Mononuclear cell (primary cell): ENCODE measurements around the gene SEMA3G. TPM values are rescaled to one million over a fixed set of nuclear protein-coding genes. Genes with fewer than 3 reads are reported as not detected.

Source experiments
- H3K27me3 ChIP-seq: 2 replicates; pipeline ENCODE4 v1.6.0; 2011; ENCODE audit warnings: low read length, control low read depth; ENCODE audit not compliant: insufficient read depth
- H3K4me1 ChIP-seq: 2 replicates; pipeline ENCODE4 v1.5.1; 2011; ENCODE audit warnings: mild to moderate bottlenecking, low read length, control low read depth; ENCODE audit not compliant: insufficient read depth
- H3K4me3 ChIP-seq: 2 replicates; pipeline ENCODE4 v1.5.1; 2011; ENCODE audit warnings: mild to moderate bottlenecking, low read length, moderate library complexity
- H3K9me3 ChIP-seq: 2 replicates; pipeline ENCODE4 v1.5.1; 2011; ENCODE audit warnings: low read depth, mild to moderate bottlenecking, control low read depth, low read length
- total RNA-seq: library from RNA; depleted of rRNA; stranded (reverse); fragments of >200 nt; gene quantifications from one replicate; pipeline ENCODE4 v1.2.3, GENCODE V29; 2012

The SEMA3G gene
- total RNA-seq, 1 donor: 0.31 TPM

DNA sequence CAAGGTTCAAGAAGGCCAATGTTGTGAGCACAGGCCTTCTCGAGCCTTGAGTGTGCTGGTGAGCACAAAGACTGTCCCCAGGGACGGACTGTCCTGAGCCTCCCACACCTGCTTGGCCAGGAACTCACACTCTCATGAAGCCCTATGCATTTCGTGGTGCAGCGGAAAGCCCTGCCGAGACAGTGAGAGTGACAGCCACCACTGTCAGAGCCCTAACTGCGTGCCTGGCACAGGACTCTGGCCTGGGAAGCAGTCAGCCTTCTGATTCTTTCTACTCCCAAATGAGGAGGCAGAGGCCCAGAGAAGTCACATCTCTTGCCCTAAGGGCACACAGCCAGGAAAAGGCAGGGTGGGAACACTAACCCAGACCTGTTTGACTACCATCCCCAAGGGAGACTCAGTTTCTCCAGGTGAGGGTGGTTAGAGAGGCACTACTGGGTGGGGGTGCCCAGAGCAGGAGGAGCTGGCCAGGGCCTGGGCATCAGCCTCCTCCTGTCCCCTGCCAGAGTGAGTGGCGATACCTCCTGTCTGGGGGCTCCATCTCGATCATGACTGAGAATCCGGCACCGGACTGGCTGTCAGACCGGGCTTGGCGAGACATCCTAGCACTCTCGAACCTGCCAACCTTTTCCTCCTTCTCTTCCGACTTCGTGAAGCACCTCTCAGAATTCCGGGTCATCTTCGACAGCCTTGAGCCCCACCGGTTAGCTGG, 50.8 kb downstream of the SEMA3G start:
- no peaks in the 10 kb centered on the region for H3K27me3 ChIP-seq
- no peaks in the 10 kb centered on the region for H3K4me1 ChIP-seq
- H3K4me3 ChIP-seq: no peak overlapping the region
- H3K9me3 ChIP-seq: no peaks in the 10 kb centered on the region

DNA sequence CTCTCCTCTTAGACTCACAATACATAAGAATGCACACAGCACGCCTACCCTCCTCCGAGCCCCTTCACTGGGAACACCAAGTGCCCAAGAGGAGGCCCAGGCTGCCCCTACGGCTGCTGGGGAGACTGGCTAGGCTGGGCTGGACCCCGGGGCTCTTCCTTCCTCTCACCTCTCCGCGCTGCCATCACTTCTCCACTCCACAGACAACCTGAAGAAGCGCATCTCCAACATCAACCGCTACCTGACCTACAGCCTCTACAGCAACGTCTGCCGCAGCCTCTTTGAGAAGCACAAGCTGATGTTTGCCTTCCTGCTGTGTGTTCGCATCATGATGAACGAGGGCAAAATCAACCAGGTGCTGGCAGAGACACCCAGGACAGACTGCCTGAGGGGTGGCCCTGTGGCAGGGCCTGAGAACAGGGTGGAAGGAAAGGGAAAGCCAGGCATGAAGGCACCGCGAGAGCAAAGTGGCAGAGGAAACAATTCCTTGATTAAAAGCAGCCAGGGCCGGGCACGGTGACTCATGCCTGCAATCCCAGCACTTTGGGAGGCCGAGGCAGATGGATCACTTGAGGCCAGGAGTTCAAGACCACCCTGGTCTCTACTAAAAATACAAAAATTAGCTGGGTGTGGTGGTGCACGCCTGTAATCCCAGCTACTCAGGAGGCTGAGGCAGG, 51.6 kb downstream of the SEMA3G start:
- Histone ChIP-seq H3K9me3 (no peaks in the 10 kb centered on the region), H3K4me1 (no peaks in the 10 kb centered on the region), H3K4me3 (no peak overlapping the region), H3K27me3 (no peaks in the 10 kb centered on the region)

DNA sequence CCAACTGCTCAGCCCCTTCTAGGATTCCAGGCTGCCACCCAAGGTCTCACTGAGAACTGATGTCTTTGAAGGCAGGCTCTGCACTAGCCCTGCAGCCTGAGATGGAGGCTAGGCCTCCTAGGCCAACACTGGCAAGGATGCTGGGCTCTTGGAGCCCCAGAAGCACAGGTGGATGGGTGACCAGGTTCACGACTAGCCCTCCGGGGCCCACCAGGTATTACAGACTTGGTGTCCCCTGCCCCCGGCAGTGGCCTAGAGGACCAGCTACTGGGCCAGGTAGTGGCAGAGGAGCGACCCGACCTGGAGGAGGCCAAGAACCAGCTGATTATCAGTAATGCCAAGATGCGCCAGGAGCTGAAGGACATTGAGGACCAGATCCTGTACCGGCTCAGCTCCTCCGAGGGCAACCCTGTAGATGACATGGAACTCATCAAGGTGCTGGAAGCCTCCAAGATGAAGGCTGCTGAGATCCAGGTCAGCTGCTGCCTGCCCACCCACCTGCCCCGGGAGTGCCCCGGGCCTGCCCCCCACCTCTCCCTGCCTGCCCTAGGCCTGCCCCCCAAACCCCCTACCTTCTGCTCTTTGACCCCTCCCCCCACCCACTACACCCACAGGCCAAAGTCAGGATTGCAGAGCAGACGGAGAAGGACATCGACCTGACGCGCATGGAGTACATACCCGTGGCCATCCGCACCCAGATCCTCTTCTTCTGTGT, 52.5 kb downstream of the SEMA3G start:
- Histone ChIP-seq H3K4me1 (no peaks in the 10 kb centered on the region), H3K9me3 (no peaks in the 10 kb centered on the region), H3K27me3 (no peaks in the 10 kb centered on the region), H3K4me3 (no peak overlapping the region)

DNA sequence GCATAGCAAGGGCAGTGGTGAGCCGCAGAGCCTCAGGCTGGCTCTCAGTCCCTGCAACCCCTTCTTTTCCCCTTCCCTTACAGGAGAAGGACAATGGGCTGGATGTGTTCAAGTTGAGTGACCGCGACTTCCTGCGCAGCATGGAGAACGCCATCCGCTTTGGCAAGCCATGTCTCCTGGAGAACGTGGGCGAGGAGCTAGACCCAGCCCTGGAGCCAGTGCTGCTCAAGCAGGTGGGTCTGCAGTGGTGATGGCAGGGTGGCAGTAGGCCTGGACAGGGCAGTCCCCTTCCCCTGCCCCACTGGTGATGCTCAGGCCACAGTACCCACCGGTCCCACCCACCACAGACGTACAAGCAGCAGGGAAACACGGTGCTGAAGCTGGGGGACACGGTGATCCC, 53.8 kb downstream of the SEMA3G start:
- no peaks in the 10 kb centered on the region for H3K9me3 ChIP-seq
- no peaks in the 10 kb centered on the region for H3K27me3 ChIP-seq
- H3K4me1 ChIP-seq: no peaks in the 10 kb centered on the region
- no peak overlapping the region for H3K4me3 ChIP-seq

DNA sequence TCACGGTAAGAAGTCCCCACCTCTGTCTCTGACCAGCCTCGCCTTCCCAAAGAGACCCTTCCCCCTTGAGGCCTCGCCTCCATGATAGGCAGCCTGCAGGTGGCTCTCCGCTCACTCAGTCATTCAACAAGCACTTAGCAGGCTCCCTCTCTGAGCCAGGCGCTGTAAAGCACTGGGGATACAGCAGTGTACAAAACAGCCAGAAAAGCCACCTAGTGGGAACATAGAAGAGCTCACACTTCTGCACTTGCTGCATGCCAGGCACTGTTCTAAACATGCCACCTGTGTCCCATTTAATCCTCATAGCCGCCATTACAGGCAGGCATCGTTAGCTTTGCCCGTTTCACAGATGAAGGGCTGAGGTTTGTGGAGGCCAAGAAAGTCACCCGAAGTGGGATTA, 56.0 kb downstream of the SEMA3G start:
- Histone ChIP-seq H3K9me3 (no peaks in the 10 kb centered on the region), H3K27me3 (no peaks in the 10 kb centered on the region), H3K4me3 (no peak overlapping the region), H3K4me1 (no peaks in the 10 kb centered on the region)

DNA sequence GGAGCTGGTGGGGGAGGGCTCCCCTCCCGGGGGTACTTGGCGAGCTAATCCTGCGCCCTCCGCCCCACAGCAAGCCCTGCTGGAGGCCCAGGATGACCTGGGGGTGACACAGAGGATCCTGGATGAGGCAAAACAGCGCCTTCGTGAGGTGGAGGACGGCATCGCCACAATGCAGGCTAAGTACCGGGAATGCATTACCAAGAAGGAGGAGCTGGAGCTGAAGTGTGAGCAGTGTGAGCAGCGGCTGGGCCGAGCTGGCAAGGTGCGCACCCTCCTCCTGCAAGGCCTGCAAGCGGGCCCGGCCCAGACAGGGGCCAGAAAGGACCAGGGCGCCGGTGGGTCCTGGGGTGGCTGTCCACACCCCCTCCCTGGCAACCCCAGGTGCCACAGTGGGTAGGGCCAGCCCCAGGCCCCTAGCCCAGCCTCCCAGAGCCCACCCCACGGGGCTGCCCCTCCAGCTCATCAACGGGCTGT, 56.5 kb downstream of the SEMA3G start:
- Histone ChIP-seq H3K27me3 (no peaks in the 10 kb centered on the region), H3K4me3 (no peak overlapping the region), H3K9me3 (no peaks in the 10 kb centered on the region), H3K4me1 (no peaks in the 10 kb centered on the region)

DNA sequence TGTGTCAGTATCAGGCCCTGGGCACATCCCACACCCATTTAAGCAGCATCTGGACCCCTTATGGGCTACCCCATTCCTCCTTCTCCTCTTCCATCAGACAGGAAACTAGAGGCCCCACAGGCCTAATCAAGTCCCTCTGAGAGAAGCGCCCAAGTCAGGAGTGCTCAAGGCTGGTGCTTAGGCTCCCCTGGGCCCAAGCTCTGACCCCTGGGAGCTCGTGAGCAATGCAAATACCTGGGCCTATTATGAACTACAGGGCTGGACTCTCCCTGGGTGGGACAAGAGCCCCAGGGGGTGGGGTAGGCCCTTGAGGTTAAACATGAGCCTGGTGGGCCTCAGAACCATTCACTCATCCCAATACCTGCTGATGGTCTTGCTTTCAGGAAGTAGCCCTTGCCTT, 57.4 kb downstream of the SEMA3G start:
- Histone ChIP-seq H3K9me3 (no peaks in the 10 kb centered on the region), H3K27me3 (no peaks in the 10 kb centered on the region), H3K4me1 (no peaks in the 10 kb centered on the region), H3K4me3 (no peak overlapping the region)

DNA sequence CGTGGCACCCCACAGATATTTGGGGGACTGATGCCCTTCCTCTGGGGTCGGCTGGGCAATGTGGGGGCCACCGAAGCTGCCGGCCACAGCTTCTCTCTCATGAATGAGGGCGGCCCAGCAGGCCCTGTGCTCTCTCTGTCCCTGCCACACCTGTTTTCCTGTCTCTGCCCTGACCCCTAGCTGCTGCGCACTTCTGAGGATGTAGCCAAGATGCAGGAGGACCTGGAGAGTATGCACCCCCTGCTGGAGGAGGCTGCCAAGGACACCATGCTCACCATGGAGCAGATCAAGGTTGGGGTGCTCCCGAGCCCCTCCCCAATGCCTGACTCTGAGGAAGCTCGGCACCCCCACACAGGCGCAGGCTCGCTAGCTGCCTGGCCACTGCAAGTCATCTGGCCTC, 59.7 kb downstream of the SEMA3G start:
- no peak overlapping the region for H3K4me3 ChIP-seq
- H3K27me3 ChIP-seq: no peaks in the 10 kb centered on the region
- no peaks in the 10 kb centered on the region for H3K9me3 ChIP-seq
- no peaks in the 10 kb centered on the region for H3K4me1 ChIP-seq

DNA sequence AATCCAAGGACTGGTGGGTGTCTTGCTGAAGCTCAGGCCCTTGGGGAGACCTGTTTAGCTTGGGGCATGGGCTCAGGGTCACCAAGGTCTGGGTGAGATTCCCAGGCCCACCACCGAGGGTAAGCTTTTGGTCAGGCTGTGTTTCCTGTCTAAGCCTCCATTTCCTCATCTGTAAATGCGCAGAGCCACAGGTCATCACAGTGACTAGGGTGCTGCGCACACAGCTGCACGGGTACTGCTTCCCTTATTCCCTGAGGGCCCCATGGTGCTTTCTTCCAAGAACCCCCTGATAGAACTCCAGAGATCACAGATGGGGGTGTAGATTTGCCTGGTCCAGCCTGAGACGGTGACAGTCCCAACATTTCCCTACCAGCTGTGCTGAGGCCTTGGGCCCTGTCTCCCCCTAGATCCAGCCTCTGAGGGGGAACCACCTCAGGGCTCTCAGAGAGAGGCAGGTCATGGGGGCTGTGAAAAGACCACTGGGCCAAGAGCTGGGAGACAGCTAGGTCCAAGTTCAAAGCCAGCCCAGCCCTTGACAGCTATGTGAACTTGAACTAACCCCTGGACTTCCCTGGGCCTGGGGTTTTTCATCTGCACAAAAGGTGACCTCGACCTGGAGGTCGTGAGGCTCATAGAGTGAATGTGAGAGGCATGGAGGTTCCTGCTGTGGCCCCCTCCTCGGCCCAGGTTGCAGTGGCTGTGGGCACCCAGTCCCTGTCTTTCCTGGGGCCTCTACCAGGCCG, 60.7 kb downstream of the SEMA3G start:
- Histone ChIP-seq H3K27me3 (no peaks in the 10 kb centered on the region), H3K4me1 (no peaks in the 10 kb centered on the region)

DNA sequence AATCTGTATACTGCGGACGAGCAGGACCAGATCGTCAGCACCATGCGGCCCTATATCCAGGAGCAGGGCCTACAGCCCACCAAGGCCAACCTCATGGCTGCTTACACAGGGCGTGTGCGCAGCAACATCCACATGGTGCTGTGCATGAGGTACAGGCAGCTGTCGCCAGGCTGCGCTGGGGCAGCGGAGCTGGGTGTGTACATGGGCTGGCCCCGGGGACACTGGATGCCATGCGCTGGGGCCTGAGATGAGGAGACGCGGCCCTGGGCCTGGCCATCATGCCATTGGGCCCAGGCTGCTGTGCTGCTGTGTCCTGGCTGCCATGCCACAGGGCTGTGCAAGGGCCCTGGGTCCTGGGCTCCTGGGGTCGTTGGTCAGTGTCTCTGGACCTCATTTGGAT, 61.5 kb downstream of the SEMA3G start:
- H3K4me1 ChIP-seq: no peaks in the 10 kb centered on the region
- no peak overlapping the region for H3K4me3 ChIP-seq
- no peaks in the 10 kb centered on the region for H3K9me3 ChIP-seq
- no peaks in the 10 kb centered on the region for H3K27me3 ChIP-seq

More for the DNA sequence above, 60.7 kb downstream of the SEMA3G start:
- Histone ChIP-seq H3K9me3 (no peaks in the 10 kb centered on the region), H3K4me3 (no peak overlapping the region)

Other genes starting within 250 kb of the SEMA3G start
- 20.4 TPM for gene ALAS1, start 246.9 kb downstream of the SEMA3G start, total RNA-seq
- gene TLR9, start 219.5 kb downstream of the SEMA3G start, total RNA-seq: 0.21 TPM
- gene TWF2, start 205.9 kb downstream of the SEMA3G start, total RNA-seq: 70.5 TPM
- gene PPM1M, start 199.3 kb downstream of the SEMA3G start, total RNA-seq: 31.2 TPM
- gene WDR82, start 166.5 kb downstream of the SEMA3G start, total RNA-seq: 85.5 TPM
- 13.3 TPM for gene GLYCTK, start 157.3 kb downstream of the SEMA3G start, total RNA-seq
- gene DNAH1, start 128.8 kb downstream of the SEMA3G start, total RNA-seq: 20.9 TPM
- 58.1 TPM for gene BAP1, start 35.1 kb downstream of the SEMA3G start, total RNA-seq
- 9.3 TPM for gene PHF7, start 34.4 kb downstream of the SEMA3G start, total RNA-seq
- 0.31 TPM for gene TNNC1, start 8.9 kb upstream of the SEMA3G start, total RNA-seq
- gene NISCH, start 10.5 kb upstream of the SEMA3G start, total RNA-seq: 75.8 TPM
- gene STAB1, start 50.2 kb upstream of the SEMA3G start, total RNA-seq: 42.6 TPM
- gene NT5DC2, start 88.8 kb upstream of the SEMA3G start, total RNA-seq: 0.73 TPM
- 1.2 TPM for gene UQCC5, start 91.5 kb upstream of the SEMA3G start, total RNA-seq
- gene PBRM1, start 240.8 kb upstream of the SEMA3G start, total RNA-seq: 48.7 TPM
- gene GNL3, start 240.9 kb upstream of the SEMA3G start, total RNA-seq: 110 TPM